ENCODE measurements around the gene SUGP2.

SUGP2 gene

DNA sequence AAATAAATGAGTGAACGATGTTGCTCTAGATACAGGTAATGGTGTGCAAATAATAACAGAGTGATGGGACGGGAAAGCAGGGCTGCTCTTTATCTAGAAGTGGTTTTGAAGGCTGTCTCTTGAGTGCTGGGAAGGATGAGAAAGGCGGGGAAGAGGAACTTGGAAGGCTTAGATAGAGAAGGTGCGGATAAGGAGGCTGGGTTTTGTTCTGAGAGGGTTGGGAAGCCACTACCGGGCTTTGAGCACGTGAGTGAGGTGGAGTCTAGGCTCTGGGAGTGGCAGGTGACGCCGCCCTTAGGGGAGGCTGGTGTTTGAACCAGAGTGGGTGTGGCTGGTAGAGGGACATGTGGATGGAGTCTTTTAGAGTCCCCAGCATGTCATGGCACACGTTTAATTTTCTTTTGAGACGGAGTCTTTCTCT is 897 bp upstream of the SUGP2 start:
- Mint-ChIP-seq H3K27me3 (ENCODE audit: low read depth, poor library complexity) (no peaks in the 10 kb centered on the region), H3K9me3 (peaks cover 29% of the 10 kb centered on the region), H3K36me3 (ENCODE audit: low read depth) (peaks cover 52% of the 10 kb centered on the region), H3K4me3 (peak overlapping the region; percentile 89), H3K27ac (peak overlapping the region; percentile 75), H3K4me1 (peaks cover 23% of the 10 kb centered on the region)
- peak; percentile 38 for DNase-seq
- no peak for TF ChIP-seq CTCF (IDR thresholded peaks at IDR 0.05)

GRCh38 chr19:19033176-19033425 is 216 bp downstream of the SUGP2 start:
- no peak for TF ChIP-seq CTCF (IDR thresholded peaks at IDR 0.05)
- H3K4me3 Mint-ChIP-seq, result peak overlapping the region; percentile 93
- peaks cover 22% of the 10 kb centered on the region for H3K9me3 Mint-ChIP-seq
- DNase-seq, result no peak
- no peak overlapping the region for H3K27ac Mint-ChIP-seq
- H3K4me1 Mint-ChIP-seq, result peaks cover 23% of the 10 kb centered on the region
- peaks cover 47% of the 10 kb centered on the region for H3K36me3 Mint-ChIP-seq (ENCODE audit: low read depth)
- no peaks in the 10 kb centered on the region for H3K27me3 Mint-ChIP-seq (ENCODE audit: low read depth, poor library complexity)

DNA sequence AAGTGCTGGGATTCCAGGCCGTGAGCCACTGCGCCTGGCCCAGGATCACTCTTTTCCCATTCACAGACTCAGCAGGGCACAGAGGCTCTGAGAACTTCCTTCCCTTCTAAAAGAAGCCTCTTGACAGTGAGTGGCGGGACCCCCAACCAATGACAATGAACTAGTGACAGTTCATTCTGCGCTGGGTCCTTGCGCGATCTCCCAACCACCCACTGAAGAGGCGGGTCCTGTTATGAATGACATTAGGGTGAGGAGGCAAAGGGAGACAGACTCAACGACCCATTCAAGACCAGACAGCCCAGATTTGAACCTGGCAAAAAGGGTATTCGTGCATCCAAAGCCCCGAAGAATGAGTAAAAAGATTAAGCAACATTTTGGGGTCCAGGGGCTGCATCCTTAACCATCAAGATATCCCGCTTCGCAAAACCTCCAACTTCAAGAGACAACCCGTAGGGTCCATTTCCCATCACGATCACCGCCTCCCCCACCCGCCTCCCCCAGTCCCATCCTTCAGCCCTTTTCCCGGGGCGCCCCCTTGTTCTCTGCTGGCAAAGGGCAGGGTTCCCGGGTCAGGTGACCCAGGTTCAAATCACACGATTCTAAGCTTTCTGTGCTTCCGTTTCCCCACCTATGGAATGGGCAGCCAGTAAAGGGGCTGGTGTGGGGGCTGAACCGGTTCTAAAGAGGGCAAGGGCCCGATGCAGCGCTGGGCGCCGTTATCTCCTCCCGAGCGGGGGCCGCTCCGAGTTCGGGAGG is 719 bp downstream of the SUGP2 start:
- peak; percentile 94 for DNase-seq
- H3K4me1 Mint-ChIP-seq, result peaks cover 23% of the 10 kb centered on the region
- peak overlapping the region; percentile 93 for H3K27ac Mint-ChIP-seq
- H3K27me3 Mint-ChIP-seq (ENCODE audit: low read depth, poor library complexity), result no peaks in the 10 kb centered on the region
- H3K36me3 Mint-ChIP-seq (ENCODE audit: low read depth), result peaks cover 47% of the 10 kb centered on the region
- peak overlapping the region; percentile 93 for H3K4me3 Mint-ChIP-seq
- TF ChIP-seq CTCF (IDR thresholded peaks at IDR 0.05), result no peak
- peaks cover 16% of the 10 kb centered on the region for H3K9me3 Mint-ChIP-seq

GRCh38 chr19:19031891-19032290 is 1.4 kb downstream of the SUGP2 start:
- Mint-ChIP-seq H3K9me3 (peaks cover 11% of the 10 kb centered on the region), H3K36me3 (ENCODE audit: low read depth) (peaks cover 47% of the 10 kb centered on the region), H3K4me3 (peak overlapping the region; percentile 93), H3K27ac (peak overlapping the region; percentile 93), H3K27me3 (ENCODE audit: low read depth, poor library complexity) (no peaks in the 10 kb centered on the region), H3K4me1 (peaks cover 23% of the 10 kb centered on the region)
- no peak for DNase-seq
- TF ChIP-seq CTCF (IDR thresholded peaks at IDR 0.05), result no peak

DNA sequence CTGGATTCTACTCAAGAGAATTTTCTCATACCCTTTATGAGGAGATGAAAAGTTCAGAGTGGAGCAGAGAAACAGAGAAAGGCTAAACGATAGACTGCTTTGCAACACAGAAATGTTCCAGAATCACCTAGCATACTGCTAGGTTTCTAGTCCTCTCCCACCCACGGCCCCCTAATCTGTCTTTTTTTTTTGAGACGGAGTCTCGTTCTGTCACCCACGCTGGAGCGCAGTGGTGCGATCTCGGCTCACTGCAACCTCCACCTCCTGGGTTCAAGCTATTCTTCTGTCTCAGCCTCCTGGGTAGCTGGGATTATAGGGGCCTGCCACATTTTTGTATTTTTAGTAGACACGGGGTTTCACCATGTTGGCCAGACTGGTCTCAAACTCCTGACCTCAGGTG is 4.8 kb downstream of the SUGP2 start:
- peaks cover 29% of the 10 kb centered on the region for H3K4me1 Mint-ChIP-seq
- H3K36me3 Mint-ChIP-seq (ENCODE audit: low read depth), result peaks cover 60% of the 10 kb centered on the region
- no peak for DNase-seq
- no peaks in the 10 kb centered on the region for H3K27me3 Mint-ChIP-seq (ENCODE audit: low read depth, poor library complexity)
- H3K27ac Mint-ChIP-seq, result no peak overlapping the region
- H3K9me3 Mint-ChIP-seq, result no peaks in the 10 kb centered on the region
- no peak for TF ChIP-seq CTCF (IDR thresholded peaks at IDR 0.05)
- no peak overlapping the region for H3K4me3 Mint-ChIP-seq

GRCh38 chr19:19027228-19027627 is 6.1 kb downstream of the SUGP2 start:
- TF ChIP-seq CTCF (IDR thresholded peaks at IDR 0.05), result no peak

More at GRCh38 chr19:19027228-19027627, 6.1 kb downstream of the SUGP2 start:
- Mint-ChIP-seq H3K27me3 (ENCODE audit: low read depth, poor library complexity) (no peaks in the 10 kb centered on the region), H3K36me3 (ENCODE audit: low read depth) (peaks cover 71% of the 10 kb centered on the region), H3K4me3 (no peak overlapping the region), H3K27ac (peak overlapping the region; percentile 1), H3K9me3 (no peaks in the 10 kb centered on the region), H3K4me1 (peaks cover 25% of the 10 kb centered on the region)
- DNase-seq, result no peak
